Ectodermal cell (in vitro differentiated cells): ENCODE data around the gene IER5L.

ENCODE experiments used
- H3K27ac ChIP-seq: 2 replicates; pipeline ENCODE4 v1.7.0; 2013; ENCODE audit warnings: mild to moderate bottlenecking, low read depth, low read length; ENCODE audit not compliant: insufficient read depth, poor library complexity, severe bottlenecking
- H3K27me3 ChIP-seq: 2 replicates; pipeline ENCODE4 v1.7.0; 2013; ENCODE audit warnings: mild to moderate bottlenecking, low read length; ENCODE audit not compliant: insufficient read depth, control insufficient read depth, poor library complexity, severe bottlenecking
- H3K36me3 ChIP-seq: one replicate; pipeline ENCODE4 v1.7.0; 2013; ENCODE audit warnings: low read length; ENCODE audit not compliant: control insufficient read depth, insufficient read depth
- H3K4me1 ChIP-seq: one replicate; pipeline ENCODE4 v1.7.0; 2013; ENCODE audit warnings: low read length; ENCODE audit not compliant: control insufficient read depth, insufficient read depth
- H3K4me3 ChIP-seq: 2 replicates; pipeline ENCODE4 v1.7.0; 2013; ENCODE audit warnings: low read depth, low read length, control low read depth; ENCODE audit not compliant: insufficient read depth
- H3K9me3 ChIP-seq: 2 replicates; pipeline ENCODE4 v1.7.0; 2013; ENCODE audit warnings: mild to moderate bottlenecking, low read length, moderate library complexity; ENCODE audit not compliant: control insufficient read depth
- WGBS, 2 experiments: methylation state at CpG; one replicate each; pipeline ENCODE4 v1.1.7; 2013; ENCODE audit warnings: missing lambda C conversion rate in 2 of 2; 5-methylcytosine and 5-hydroxymethylcytosine counted together

IER5L gene

GRCh38 chr9:129220771-129221170, 42.7 kb upstream of the IER5L start:
- H3K4me3 ChIP-seq, result no peak overlapping the region
- H3K4me1 ChIP-seq, result peaks cover 20% of the 10 kb centered on the region
- WGBS, 2 experiments, result 93 to 94% methylated on average over 6 of the region's 6 CpGs
- H3K27ac ChIP-seq, result no peak overlapping the region
- H3K27me3 ChIP-seq, result no peaks in the 10 kb centered on the region
- H3K36me3 ChIP-seq, result no peaks in the 10 kb centered on the region
- H3K9me3 ChIP-seq, result no peaks in the 10 kb centered on the region

- no peak overlapping the region for H3K27ac ChIP-seq
- no peaks in the 10 kb centered on the region for H3K27me3 ChIP-seq
- 84% methylated on average over 9 of the region's 9 CpGs for WGBS, 2 experiments
- H3K4me1 ChIP-seq, result peaks cover 10% of the 10 kb centered on the region
- no peak overlapping the region for H3K4me3 ChIP-seq
- no peaks in the 10 kb centered on the region for H3K9me3 ChIP-seq
- H3K36me3 ChIP-seq, result no peaks in the 10 kb centered on the region
These were observed 40.9 kb upstream of the IER5L start for GRCh38 chr9:129218918-129219317.

- Histone ChIP-seq H3K4me3 (no peak overlapping the region), H3K9me3 (no peaks in the 10 kb centered on the region), H3K4me1 (peaks cover 10% of the 10 kb centered on the region), H3K27ac (no peak overlapping the region), H3K27me3 (no peaks in the 10 kb centered on the region), H3K36me3 (no peaks in the 10 kb centered on the region)
- WGBS, 2 experiments, result 68 to 70% methylated on average over 6 of the region's 6 CpGs
These were observed 40.2 kb upstream of the IER5L start for GRCh38 chr9:129218272-129218625.

DNA sequence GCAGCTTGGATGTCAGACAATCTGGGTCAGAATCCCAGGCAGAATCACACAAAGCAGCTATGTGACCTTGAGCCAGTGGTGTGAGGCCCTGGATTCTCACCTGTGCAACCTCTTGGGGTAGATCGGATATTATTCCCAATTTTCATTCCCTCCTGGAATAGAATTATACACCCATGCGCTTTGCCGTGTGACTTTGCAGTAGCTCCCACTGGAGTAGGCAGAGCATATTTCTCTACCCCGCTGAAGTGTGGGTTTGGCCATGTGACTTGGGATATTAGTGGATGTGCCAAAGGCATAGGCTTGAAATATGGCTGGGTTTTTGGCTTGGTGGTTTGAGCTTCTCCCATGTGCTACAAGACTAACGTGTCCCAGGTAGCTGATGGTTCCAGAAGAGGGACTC, 35.5 kb upstream of the IER5L start:
- no peaks in the 10 kb centered on the region for H3K36me3 ChIP-seq
- no peaks in the 10 kb centered on the region for H3K9me3 ChIP-seq
- no peak overlapping the region for H3K27ac ChIP-seq
- H3K27me3 ChIP-seq, result no peaks in the 10 kb centered on the region
- no peak overlapping the region for H3K4me3 ChIP-seq
- H3K4me1 ChIP-seq, result peaks cover 9% of the 10 kb centered on the region
- 95 to 97% methylated on average over 5 of the region's 5 CpGs for WGBS, 2 experiments

DNA sequence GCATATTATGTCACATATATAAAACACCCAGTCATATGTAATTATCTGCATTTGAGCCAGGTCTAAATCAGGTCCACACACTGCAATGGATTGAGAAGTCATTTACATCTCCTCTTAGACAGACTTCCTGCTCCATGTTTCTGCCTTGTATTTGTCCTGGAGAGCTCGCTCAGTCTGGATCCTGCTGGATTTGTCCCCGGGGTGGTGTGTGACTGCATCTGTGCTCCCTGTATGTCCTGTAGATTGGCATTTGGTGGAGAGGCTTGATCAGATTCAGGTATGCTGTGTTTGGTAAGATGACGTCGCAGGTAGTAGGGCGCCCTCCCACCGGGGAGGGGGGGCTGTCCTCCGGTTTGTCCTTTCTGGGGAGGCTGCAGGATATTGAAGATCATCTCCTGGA, 33.6 kb upstream of the IER5L start:
- Histone ChIP-seq H3K27me3 (no peaks in the 10 kb centered on the region), H3K4me1 (peaks cover 11% of the 10 kb centered on the region), H3K27ac (no peak overlapping the region), H3K9me3 (no peaks in the 10 kb centered on the region), H3K36me3 (no peaks in the 10 kb centered on the region), H3K4me3 (no peak overlapping the region)
- 80 to 86% methylated on average over 7 of the region's 7 CpGs for WGBS, 2 experiments

DNA sequence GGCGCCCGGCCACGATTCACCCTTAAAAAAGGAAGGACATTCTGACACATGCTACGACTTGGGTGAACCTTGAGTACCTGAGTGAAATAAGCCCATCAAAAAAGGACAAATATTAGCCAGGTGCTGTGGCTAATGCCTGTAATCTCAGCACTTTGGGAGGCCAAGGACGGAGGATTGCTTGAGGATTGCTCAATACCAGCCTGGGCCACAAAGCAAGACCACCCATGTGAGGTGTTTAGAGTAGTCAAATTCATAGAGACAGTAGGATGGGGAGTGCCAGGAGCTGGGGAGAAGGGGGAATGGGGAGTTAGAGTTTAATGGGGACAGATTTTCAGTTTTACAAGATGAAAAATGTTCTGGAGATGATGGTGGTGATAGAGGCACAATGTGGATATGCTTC, 32.1 kb upstream of the IER5L start:
- H3K9me3 ChIP-seq, result no peaks in the 10 kb centered on the region
- no peak overlapping the region for H3K4me3 ChIP-seq
- peaks cover 11% of the 10 kb centered on the region for H3K4me1 ChIP-seq
- H3K36me3 ChIP-seq, result no peaks in the 10 kb centered on the region
- 91% methylated on average over 4 of the region's 5 CpGs for WGBS, 2 experiments
- no peak overlapping the region for H3K27ac ChIP-seq
- H3K27me3 ChIP-seq, result no peaks in the 10 kb centered on the region

- 71 to 72% methylated on average over 7 of the region's 7 CpGs for WGBS, 2 experiments
- H3K27ac ChIP-seq, result no peak overlapping the region
- no peaks in the 10 kb centered on the region for H3K27me3 ChIP-seq
- H3K4me3 ChIP-seq, result no peak overlapping the region
- H3K36me3 ChIP-seq, result no peaks in the 10 kb centered on the region
- H3K9me3 ChIP-seq, result no peaks in the 10 kb centered on the region
- peaks cover 11% of the 10 kb centered on the region for H3K4me1 ChIP-seq
These were observed 31.5 kb upstream of the IER5L start for GRCh38 chr9:129209580-129209979.

- Histone ChIP-seq H3K9me3 (no peaks in the 10 kb centered on the region), H3K27me3 (no peaks in the 10 kb centered on the region), H3K27ac (no peak overlapping the region), H3K4me1 (peaks cover 11% of the 10 kb centered on the region), H3K36me3 (no peaks in the 10 kb centered on the region), H3K4me3 (no peak overlapping the region)
- WGBS, 2 experiments, result 27 to 30% methylated on average over 4 of the region's 4 CpGs
These were observed 31.0 kb upstream of the IER5L start for GRCh38 chr9:129209109-129209508.

DNA sequence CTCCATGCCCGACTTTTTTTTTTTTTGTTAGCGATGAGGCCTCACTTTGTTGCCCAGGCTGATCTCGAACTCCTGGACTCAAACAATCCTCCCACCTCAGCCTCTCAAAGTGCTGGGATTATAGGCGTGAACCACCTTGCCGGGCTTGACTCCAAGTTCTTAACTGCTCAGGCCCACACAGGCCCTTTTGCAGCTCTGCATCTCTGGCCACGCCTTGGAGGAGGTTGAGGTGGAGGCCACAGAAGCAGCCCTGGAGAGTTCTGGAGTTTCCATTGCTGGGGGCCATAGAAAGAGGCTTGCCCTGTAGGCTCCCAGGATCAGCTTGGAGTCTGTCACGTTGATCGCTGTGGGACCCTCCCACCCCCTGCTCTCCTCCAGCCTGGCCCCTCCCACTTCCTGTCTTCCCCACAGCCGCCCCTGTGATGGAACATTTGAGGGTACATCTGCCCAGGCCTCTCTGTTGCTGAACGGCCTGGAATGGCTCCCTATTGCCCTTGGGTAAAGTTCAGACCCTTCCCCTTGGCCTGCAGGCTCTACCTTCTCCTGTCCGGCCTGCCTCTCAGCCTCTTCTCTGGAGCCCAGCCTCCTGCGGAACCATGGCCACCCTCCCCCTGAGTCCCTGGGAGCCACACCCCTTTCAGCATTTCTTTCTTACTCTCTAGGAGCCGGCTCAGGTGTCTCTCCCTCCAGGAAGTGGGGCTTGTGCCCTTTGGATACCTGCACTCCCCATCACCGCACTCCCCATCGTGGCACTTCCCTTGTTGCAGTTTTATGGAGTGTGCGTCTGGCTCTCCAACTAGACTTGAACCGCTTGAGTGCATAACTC, 30.4 kb upstream of the IER5L start:
- no peaks in the 10 kb centered on the region for H3K9me3 ChIP-seq
- WGBS, 2 experiments, result 40 to 51% methylated on average over 17 of the region's 17 CpGs
- peaks cover 11% of the 10 kb centered on the region for H3K4me1 ChIP-seq
- H3K36me3 ChIP-seq, result no peaks in the 10 kb centered on the region
- no peak overlapping the region for H3K27ac ChIP-seq
- H3K4me3 ChIP-seq, result peak overlapping the region; percentile 10
- H3K27me3 ChIP-seq, result peaks cover 1% of the 10 kb centered on the region

GRCh38 chr9:129206905-129207304, 28.8 kb upstream of the IER5L start:
- Histone ChIP-seq H3K36me3 (no peaks in the 10 kb centered on the region), H3K27ac (no peak overlapping the region), H3K9me3 (no peaks in the 10 kb centered on the region), H3K4me1 (peaks cover 11% of the 10 kb centered on the region), H3K4me3 (no peak overlapping the region), H3K27me3 (peaks cover 3% of the 10 kb centered on the region)
- WGBS, 2 experiments, result 85 to 86% methylated on average over 7 of the region's 7 CpGs
